ENCODE data around the gene SIM1.

DNA sequence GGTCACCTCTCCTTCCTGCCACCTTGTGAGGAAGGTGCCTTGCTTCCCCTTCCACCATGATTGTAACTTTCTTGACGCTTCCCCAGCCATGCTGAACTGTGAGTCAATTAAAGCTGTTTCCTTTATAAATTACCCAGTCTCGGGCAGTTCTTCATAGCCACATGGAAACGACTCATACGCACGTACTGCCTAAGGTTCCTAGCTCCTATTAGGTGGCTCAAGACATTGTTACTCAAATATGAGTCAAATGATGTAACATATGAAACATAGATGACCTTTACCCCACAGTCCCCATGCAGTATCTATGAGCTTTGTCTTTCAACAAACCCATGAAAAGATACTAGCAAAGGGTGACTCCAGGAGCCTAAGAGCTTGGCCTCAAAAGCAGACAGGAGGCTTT is 98.3 kb downstream of the SIM1 start:
- TF ChIP-seq, protein P1, sequence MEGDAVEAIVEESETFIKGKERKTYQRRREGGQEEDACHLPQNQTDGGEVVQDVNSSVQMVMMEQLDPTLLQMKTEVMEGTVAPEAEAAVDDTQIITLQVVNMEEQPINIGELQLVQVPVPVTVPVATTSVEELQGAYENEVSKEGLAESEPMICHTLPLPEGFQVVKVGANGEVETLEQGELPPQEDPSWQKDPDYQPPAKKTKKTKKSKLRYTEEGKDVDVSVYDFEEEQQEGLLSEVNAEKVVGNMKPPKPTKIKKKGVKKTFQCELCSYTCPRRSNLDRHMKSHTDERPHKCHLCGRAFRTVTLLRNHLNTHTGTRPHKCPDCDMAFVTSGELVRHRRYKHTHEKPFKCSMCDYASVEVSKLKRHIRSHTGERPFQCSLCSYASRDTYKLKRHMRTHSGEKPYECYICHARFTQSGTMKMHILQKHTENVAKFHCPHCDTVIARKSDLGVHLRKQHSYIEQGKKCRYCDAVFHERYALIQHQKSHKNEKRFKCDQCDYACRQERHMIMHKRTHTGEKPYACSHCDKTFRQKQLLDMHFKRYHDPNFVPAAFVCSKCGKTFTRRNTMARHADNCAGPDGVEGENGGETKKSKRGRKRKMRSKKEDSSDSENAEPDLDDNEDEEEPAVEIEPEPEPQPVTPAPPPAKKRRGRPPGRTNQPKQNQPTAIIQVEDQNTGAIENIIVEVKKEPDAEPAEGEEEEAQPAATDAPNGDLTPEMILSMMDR (IDR thresholded peaks at IDR 0.05), result no peak
- TF ChIP-seq POLR2A (IDR thresholded peaks at IDR 0.05), result no peak

Measured in transverse colon (tissue), 3 donors.